ENCODE data around the gene MKX. TPM values are rescaled to one million over a fixed set of nuclear protein-coding genes. Genes with fewer than 3 reads are reported as not detected.

The MKX gene, protein sequence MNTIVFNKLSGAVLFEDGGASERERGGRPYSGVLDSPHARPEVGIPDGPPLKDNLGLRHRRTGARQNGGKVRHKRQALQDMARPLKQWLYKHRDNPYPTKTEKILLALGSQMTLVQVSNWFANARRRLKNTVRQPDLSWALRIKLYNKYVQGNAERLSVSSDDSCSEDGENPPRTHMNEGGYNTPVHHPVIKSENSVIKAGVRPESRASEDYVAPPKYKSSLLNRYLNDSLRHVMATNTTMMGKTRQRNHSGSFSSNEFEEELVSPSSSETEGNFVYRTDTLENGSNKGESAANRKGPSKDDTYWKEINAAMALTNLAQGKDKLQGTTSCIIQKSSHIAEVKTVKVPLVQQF
- 1 to 10 TPM in 1 of 4 donors, under 1 TPM in 1, not detected in 2; 0.53 to 1.2 TPM for total RNA-seq

DNA sequence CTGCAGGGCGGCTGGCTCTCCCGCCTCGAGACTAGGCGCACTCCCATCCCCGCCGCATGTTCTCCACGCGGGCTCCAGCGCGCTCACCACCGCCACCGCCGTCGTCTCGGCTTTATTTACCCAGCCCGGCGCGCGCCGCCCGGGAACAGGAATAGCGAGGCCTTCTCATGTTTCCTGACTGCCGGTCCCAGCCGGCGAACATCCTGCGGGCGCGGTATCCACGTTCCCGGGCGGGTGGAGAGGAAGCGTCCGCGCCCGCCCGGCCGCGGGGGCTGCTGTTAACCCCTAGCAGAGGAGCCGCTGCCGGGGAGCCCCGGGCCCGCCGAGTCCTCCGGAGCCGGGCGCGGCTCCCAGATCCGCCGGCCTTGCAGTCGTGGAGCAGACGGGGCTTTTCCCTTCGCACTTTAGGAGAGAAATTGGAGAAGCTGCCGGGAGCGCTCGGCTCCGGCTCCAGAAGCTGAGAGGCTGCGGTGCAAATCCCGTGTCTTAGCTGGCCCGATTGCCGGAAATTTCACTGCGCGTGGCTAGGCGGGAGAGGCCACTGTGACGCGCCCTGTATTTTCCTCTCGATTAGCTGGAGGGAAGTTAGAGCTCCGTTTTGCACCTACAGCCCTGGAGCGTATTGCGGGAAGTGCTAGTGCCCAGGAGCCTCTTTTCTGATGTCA lies at the start of gene MKX:
Gene MKX (minus strand): TSS at position 88 of the 665 bp plus-strand sequence. CDS start 2,404 bp downstream, outside the sequence.
- intact Hi-C loops (cut with DNase I; ENCODE audit: low total_unique reads) = no loop called here
- ATAC-seq (no peak), DNase-seq (no peak)
- in situ Hi-C loops (cut with MboI; ENCODE audit: low sequenced_read_pairs in 4 of 4) = loop anchor here (25.0 kb wide), 2 partner anchors 441 to 641 kb away; no protein-coding TSS in a partner anchor
- Histone ChIP-seq H3K9me3 (no peaks in the 10 kb centered on the region), H3K27ac (no peak within 1 kb of the TSS), H3K4me1 (peaks cover 12 to 47% of the 10 kb centered on the region in 2 donors), H3K27me3 (peaks cover 71 to 90% (median 84%) of the 10 kb centered on the region in 3 donors), H3K4me3 (peak within 1 kb of the TSS; percentile 60 to 74 (median 64)), H3K36me3 (no peaks in the 10 kb centered on the region)
- no peak for TF ChIP-seq POLR2A (IDR thresholded peaks at IDR 0.05)
- TF ChIP-seq CTCF (IDR thresholded peaks at IDR 0.05 in 4 of 5, conservative IDR thresholded peaks at IDR 0.05 in 1 of 5) = peak in 2 of 5 experiments; percentile 12 to 20

DNA sequence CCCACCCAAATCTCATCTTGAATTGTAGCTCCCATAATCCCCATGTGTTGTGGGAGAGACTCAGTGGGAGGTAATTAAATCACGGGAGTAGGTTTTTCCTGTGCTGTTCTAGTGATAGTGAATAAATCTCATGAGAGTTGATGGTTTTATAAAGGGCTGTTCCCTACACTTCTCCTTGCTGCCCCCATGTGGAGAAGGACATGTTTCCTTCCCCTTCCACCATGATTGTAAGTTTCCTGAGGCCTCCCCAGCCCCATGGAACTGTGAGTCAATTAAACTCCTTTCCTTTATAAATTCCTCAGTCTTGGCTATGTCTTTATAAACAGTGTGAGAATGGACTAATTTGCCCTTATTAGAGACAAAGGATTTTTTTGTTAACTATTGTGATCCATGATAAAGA lies 48.5 kb upstream of the MKX start:
- intact Hi-C loops (cut with DNase I; ENCODE audit: low total_unique reads) (no loop called here), in situ Hi-C loops (cut with MboI; ENCODE audit: low sequenced_read_pairs in 4 of 4) (no loop called here)
- H3K27me3 ChIP-seq = no peaks in the 10 kb centered on the region
- ATAC-seq (no peak), DNase-seq (no peak)
- H3K4me3 ChIP-seq = no peak overlapping the region
- TF ChIP-seq CTCF (IDR thresholded peaks at IDR 0.05 in 4 of 5, conservative IDR thresholded peaks at IDR 0.05 in 1 of 5) = no peak
- no peak for TF ChIP-seq POLR2A (IDR thresholded peaks at IDR 0.05)
- H3K9me3 ChIP-seq = no peaks in the 10 kb centered on the region
- H3K4me1 ChIP-seq = no peaks in the 10 kb centered on the region
- no peak overlapping the region for H3K27ac ChIP-seq
- no peaks in the 10 kb centered on the region for H3K36me3 ChIP-seq

DNA sequence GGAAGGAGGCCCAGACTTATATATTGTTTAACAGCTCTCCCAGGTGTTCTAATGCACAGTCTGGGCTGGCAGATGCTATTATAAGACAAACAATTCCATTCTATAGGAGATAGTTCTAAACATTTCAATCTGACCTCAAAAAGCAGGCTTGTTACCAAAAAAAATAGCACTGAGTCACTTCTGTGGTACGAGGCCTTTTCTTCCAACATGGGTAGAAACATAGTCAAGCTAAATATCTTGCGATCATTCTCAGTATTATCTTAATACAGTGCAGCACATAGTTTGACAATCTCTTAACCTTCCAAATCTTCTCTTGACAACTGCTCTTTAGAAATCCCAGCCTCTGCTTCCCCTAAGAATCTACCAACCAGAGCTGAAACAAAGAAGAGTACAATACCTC lies 46.6 kb upstream of the MKX start:
- no peak for ATAC-seq
- H3K27ac ChIP-seq = no peak overlapping the region
- no peaks in the 10 kb centered on the region for H3K4me1 ChIP-seq
- H3K9me3 ChIP-seq = no peaks in the 10 kb centered on the region
- H3K36me3 ChIP-seq = no peaks in the 10 kb centered on the region
- H3K4me3 ChIP-seq = no peak overlapping the region
- TF ChIP-seq POLR2A (IDR thresholded peaks at IDR 0.05) (no peak), CTCF (IDR thresholded peaks at IDR 0.05 in 4 of 5, conservative IDR thresholded peaks at IDR 0.05 in 1 of 5) (no peak)
- intact Hi-C loops (cut with DNase I; ENCODE audit: low total_unique reads) = no loop called here
- DNase-seq = no peak
- no peaks in the 10 kb centered on the region for H3K27me3 ChIP-seq
- in situ Hi-C loops (cut with MboI; ENCODE audit: low sequenced_read_pairs in 4 of 4) = no loop called here

DNA sequence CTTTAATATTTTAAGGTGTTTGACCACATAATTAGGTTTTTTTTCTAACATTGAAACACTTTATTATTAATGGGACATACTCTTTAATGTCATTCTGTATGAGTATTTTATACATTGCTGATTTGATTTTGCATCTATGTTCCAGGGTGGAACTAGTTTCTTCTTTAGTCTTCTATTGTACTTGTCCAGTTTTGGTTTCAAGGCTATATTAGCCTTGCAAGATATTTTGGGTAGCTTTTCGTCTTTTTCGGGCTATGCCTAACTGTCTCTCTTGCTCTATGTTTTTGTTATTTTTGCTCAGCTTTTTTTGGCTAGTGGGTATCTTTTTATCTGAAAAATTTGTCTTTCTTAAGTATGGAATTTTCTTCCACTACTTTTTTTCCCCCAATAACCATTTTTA lies 38.7 kb upstream of the MKX start:
- H3K4me1 ChIP-seq = no peaks in the 10 kb centered on the region
- TF ChIP-seq POLR2A (IDR thresholded peaks at IDR 0.05) = no peak
- TF ChIP-seq CTCF (IDR thresholded peaks at IDR 0.05 in 4 of 5, conservative IDR thresholded peaks at IDR 0.05 in 1 of 5) = no peak
- no peaks in the 10 kb centered on the region for H3K36me3 ChIP-seq
- no peaks in the 10 kb centered on the region for H3K9me3 ChIP-seq
- in situ Hi-C loops (cut with MboI; ENCODE audit: low sequenced_read_pairs in 4 of 4) = no loop called here
- H3K27ac ChIP-seq = no peak overlapping the region
- ATAC-seq = no peak
- no peaks in the 10 kb centered on the region for H3K27me3 ChIP-seq
- intact Hi-C loops (cut with DNase I; ENCODE audit: low total_unique reads) = no loop called here
- H3K4me3 ChIP-seq = no peak overlapping the region
- no peak for DNase-seq
